Colon (tissue), 2 donors: ENCODE results near the gene RFX2.
"Not testable (repeated sequence)": the region's sequence is repeated elsewhere in the genome, so short reads cannot be mapped to it uniquely, and the experiment has no call there.

ENCODE experiments used
- FAIRE-seq: peaks from 2 replicates; lab custom pipeline; 2012; peaks lifted over from hg19 to GRCh38; lab: Jason Lieb, UNC
- donor health status: control.
- donor health status: control.

RFX2 gene

DNA sequence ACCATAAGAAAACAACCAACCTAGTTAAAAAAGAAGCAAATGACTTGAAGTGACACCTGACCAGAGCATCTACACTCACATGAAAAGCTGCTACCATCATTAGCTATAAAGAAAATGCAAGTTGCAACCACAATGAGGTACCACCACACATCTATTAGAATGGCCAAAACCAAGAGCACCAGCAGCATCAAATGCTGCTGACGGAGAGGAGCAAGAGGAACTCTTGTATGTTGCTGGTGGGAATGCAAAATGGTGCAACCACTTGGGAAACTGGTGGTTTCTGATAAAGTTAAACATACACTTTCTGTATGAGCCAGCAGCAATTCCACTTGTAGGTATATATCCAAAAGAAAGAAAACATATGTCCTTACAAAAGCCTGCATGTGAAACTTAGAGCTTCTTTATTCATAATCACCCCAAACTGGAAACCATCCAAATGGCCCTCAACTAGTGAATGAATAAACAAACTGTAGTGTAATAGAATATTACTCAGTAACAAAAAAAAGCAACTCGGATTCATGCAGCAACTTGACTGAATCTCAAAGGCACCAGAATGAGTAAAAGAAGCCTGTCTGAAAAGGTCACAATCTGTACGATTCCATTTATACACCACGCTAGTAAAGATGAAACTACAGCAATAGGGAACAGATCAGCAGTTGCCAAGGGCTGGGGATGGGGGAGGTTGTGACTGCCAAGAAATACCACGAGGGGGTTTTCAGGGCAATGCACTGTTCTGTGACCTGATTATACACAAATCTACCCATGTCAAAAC lies 71.5 kb downstream of the RFX2 start:
- no peak for FAIRE-seq

DNA sequence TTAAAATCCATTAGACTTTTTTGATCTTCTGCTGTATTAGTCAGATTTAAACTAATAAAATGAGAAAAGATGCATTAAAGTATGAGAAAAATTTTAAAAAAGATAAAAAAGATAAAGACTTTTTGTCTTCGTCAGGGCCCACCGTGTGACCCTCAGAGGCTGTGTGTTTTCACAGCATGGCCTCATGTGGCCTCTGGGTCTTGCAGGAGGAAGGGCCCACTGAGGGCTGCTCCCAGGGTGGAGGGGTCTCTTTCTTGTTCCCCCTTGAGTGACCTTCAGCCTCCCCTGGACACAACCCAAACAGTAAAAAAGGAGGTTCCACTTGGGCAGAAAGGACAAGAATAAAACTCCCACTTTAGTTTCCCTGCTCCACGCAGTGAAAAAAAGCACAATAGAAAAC lies 75.3 kb downstream of the RFX2 start:
- no peak for FAIRE-seq

DNA sequence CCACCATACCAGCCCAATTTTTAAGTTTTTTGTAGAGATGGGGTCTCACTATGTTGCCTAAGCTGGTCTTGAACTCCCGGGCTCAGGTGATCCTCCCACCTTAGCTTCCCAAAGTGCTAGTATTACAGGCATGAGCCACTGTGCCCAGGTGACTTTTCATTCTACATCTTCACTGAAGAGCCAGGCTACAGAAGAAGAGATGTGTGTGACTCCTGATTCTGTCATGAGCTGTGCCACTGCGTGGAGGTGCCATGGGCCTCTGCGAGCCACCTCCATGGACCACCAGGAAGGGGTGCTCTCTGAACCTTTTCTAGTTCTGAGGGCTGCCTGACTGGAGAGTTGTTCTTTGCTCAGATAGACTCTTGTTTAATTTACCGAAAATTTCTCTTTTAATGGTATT lies 75.8 kb downstream of the RFX2 start:
- no peak for FAIRE-seq

DNA sequence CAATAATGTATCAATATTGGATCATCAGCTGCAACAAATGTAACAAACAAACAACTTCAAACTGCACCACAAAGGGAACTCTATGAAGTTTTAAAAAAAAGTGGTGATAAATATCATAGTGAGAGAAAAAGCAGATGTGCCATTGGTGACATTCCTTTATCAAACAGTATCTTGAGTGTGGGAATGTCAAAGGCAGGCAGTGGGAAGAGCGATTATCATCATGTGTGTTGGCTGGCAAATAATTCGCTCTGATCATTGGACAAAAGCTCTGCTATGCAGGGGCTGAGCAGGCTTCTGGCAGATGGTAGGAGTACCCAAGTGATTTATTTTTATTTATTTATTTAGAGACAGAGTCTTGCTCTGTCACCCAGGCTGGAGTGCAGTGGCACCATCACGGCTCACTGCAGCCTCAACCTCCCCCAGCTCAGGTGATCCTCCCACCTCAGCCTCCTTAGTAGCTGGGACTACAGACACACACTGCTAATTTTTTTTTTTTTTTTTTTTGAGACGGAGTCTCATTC lies 76.5 kb downstream of the RFX2 start:
- no peak for FAIRE-seq

DNA sequence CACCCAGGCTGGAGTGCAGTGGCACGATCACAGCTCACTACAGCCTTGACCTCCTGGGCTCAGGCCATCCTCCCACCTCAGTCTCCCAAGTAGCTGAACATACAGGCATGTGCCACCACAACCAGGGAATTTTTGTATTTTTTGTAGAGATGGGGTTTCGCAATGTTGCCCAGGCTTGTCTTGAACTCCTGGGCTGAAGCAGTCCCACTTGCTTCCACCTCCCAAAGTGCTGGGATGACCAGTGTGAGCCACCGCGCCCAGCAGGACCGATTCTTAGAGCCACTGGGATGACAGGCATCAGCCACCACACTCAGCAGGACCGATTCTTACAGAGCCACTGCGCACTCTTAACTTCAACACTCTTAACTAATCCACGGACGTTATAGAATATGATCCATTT lies 77.5 kb downstream of the RFX2 start:
- no peak for FAIRE-seq

DNA sequence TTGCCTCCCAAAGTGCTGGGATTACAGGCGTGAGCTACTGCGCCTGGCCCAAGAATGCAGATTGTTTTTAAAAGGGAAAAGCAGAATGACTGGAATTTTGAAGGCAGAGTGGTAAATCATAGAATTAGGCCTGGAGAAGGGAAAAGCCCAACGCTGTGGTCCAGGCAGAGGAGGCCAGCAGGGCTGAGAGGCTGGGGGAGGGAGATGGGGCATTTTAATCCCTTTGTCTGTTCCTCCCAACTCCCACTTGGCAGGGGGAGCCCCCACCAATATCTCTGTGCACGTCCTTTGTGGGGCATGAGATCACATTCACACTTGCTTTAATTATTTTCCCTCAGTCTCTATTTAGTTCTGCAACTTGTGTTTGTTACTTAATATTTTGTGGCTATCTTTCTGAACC lies 77.9 kb downstream of the RFX2 start:
- FAIRE-seq = no peak

DNA sequence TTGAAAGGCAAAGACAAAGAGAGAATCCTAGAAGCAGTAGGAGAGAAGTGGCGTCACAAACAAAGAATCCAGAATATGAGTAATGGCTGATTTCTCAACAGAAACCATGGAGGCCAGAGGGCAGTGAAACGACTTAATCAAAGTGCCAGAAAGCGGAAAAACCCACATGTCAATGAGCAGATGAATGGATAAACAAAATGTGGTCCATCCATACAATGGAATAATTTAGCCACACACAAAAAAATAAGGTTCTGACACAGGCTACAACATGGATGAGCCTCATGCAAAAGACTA lies 80.1 kb downstream of the RFX2 start:
- no peak for FAIRE-seq

DNA sequence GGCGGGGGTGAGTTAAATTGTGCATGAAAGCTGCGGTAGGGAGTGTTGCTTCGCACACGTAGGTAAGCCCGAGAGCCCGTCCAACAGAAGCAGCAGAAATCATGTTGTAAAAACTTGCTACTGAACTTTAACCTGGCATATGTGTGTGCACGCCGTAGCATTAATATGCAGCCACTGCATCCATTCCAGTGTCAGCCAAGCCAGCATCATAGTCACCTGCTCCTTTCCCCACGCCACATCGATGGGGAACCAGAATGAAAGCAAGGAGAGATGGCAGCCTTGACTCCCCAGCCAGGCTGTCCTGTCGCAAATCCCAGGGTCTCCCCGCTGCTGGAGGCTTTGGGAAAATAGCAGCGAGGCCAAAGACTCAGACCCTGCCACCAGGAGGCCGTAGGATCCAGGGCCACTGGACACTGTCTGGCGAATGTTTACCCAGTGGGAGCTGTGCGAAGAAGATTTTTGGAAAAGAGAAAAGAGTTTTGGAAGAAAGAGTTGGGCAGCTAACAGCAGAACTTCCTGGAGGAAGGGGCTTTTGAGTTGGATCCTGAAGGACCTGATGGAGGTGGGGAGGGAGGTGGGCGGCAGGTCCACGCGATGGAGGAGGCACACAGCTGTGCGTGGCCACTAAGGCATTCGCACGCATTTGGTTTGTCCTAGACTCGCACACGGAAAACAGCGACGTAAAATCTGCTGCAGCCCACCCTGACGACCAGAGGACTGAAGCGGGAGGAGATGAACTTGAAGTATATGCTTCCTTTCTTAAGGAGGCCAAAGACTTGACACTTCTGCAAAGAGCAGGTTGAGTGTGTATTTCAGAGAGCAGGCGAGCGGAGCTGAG lies 83.7 kb downstream of the RFX2 start:
- FAIRE-seq = no peak

DNA sequence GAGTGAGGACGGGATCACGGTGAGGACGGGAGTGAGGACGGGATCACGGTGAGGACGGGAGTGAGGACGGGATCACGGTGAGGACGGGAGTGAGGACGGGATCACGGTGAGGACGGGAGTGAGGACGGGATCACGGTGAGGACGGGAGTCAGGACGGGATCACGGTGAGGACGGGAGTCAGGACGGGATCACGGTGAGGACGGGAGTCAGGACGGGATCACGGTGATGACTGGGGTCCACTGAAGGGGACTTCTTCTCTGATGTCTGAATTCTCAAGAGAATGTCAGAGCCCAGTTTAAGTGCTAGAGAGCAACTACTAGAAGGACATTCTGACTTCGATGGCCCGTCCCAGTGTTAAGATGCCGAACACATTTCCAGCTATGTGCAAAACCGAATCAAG lies 85.5 kb downstream of the RFX2 start:
- not testable (repeated sequence) for FAIRE-seq

DNA sequence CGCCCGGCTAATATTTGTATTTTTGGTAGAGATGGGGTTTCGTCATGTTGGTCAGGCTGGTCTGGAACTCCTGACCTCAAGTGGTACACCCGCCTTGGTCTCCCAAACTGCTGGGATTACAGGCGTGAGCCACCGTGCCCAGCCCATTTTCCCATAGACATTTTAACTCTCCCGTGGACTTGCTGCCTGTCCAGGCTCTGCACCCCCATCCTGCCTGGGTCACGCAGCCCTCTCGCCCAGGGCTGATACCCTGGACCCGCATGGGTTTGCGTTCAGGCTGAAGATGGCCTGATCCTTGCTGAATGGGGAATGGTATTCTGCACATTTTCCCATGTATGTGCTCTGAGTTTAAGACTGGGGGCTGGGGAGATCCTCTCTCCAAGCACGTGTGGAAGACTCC lies 86.4 kb downstream of the RFX2 start:
- no peak for FAIRE-seq

DNA sequence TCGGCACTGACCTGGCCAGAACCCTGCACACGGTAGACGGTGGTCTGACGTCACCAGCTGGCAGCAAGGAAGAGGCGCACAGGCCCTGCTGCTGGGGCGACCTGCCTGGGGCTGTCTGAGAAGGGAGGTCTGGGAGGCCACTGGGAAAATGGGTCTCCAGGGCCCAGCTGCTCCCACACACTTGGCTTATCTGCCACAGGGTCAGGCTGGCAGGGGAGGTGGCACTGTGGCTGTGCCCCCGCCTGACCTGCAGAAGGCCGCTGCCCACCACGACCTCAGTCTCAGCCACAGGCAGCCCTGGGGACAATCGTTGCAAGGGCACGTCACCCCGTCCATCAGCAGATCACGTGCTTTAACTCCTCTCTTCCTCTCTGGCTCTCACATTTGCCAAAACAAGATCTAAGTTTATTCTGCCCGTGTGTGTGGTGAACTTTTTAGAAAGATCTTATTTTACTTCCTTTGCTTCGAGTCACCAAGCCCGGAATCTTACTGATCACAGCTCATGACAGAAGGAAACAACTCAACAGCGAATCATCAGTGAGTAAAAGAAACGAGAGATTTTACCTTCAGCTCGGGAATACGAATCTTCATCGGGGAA lies 87.1 kb downstream of the RFX2 start:
- FAIRE-seq = no peak

DNA sequence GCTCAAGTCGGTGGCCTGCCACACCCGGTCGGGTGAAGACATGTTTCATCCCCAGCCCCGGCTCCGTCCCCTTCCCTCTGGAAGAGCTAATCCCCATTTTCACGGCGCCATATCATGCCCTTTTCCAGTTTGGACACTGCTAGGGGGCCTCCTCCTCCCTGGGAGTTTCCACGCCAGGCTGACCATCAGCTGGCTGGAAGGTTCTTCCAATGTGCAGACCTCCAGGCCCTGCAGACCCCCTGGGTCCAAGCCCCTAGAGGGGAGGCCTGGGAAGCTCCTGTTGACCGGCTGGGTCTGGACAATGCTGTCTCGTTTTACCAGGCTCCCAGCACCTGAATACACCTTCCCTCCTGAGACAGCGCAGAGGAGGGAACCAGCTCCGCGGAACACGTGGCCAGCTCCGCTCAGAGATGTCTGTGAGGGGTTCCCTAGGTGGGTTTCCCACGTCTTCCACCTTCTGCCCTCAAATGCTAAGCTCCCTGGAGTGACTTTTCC lies 87.7 kb downstream of the RFX2 start:
- FAIRE-seq = no peak

DNA sequence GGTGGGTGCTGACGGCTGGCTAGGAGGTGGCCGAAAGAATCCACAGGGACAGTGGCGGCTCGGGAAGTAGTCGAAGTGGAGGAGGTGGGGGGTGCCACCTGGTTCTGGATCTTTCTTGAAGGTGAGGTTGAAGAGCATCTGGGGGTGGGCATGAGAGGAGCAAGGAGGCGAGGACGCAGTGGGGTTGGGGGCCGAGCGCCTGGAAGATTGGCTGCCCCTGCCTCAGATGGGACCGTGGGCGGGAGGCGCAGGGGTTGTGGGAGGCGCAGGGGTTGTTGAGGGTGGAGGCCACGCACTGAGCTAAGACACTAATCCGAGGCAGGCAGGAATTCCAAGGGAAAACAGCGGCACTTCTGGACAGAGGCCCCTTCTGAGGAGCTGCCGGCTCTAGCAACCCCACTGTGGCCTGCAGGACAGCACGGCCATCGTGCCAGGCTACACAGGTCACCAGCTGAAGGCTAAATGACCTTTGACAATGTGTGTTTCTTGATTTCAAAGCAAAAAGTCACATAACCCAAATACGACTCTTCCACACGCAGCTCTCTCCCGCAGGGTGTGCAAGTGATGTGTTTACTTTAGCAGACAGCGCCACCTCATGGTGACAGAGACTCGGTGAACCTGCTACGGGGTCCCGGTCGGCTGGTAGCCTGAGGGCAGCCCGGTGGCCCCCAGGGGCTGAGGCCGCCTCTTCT lies 88.3 kb downstream of the RFX2 start:
- FAIRE-seq = no peak

DNA sequence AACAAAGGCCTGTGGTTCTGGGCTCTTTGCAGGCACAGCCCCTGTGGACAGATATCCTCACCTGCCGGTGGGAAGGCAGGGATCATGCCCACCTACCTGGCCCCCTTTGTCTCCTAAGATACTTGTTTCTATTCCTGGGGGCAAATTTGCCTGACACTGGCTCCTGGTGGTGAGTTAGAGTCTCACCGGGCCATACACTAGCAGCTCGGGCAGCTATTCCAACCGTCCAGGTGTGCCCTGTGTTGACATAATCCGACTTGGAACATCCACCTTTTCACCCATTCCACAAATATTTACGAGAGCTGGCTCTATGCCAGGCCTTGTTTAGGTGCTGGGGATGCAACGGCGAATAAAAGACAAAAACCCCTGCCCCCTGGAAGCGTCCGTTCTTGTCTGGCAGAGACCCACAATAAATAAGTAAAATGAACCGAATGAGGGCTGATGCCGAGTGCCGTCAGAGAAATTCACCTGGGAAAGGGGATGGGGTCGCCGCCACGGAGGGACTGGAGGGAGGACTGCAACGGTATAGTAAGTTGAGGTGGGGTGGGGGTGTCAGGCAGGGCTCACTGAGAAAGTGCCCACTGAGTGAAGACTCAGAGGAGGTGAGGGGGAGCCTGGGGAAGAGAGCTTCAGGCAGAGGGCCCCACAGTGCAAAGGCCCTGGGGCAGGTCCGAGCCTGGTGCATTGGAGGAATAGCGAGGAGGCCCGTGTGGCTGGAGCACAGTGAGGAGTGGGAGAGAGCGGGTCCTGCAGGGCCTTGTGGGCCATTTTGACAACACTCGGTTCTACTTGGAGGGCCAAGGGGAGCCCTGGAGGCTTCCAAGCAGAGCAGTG lies 89.1 kb downstream of the RFX2 start:
- no peak for FAIRE-seq

DNA sequence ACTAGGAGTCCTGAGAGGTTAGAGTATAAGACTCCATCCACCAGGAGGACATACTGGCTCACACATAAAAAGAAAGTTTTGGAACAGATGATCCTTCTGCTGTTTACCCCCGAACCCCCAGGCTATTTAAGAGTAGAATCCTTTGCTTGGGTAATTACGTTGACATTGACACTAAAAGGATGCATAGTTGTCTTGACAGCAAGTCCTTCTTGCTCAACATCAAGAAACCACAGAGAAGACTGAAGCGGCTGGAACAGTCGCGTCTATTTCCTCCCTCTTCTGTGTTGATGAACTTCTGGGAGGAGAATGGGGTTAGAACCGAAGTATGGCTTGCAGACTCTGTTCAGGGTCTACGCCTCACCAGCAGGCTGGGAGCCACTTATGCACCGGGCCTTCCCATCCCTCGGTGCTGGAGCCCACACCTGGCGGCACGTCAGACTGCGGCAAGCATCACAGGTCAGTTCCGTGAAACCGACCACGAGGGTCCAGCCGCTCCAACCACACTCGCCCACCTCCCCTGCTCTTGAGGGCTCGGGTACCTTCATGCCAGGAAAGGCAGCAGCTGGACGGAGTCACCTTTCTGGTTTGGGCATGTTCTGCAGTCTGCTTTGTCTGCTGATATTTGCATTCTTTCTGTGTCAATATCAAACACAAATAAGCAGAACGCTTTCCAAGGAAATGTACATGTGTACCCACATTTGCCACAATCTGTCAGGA lies 90.0 kb downstream of the RFX2 start:
- FAIRE-seq = no peak

DNA sequence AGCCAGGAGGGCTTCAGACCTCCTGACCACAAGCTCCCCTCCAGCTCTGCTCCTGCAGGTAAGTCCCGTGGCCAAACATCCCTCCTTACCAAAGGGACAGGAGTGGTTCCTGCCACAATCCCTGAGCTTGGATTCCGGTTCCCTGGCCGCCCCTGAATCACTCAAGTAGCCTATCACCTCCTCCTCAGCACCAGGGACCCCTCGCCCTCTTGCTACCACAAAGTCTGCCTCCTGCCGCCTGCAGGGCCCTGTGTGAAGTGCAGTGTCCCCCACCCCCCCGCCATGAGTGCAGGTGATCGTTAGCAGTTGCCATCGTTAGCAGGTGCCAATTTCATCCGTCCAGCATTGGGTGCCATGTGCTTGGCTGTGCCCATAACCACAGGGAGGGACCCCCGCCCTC lies 91.5 kb downstream of the RFX2 start:
- FAIRE-seq = no peak

DNA sequence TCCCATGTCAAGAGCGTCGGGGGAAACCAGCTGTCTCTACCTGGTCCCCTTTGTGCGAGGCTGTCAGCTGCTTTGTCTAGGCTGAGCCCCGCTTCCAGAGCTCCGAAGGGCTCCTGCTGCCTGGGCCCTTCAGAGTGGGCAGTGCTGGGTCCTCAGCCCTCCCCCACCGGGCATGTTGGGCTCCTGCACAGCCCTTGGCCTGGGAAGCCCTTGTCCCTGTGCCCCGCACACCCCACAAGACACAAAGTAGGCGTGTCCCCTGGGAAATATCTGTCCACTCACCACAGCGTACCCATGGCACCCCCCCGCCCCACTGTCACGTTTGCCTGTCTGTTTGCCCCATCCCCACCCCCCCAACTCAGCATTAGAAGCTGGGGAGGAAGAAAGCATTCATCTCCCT lies 92.7 kb downstream of the RFX2 start:
- no peak for FAIRE-seq

DNA sequence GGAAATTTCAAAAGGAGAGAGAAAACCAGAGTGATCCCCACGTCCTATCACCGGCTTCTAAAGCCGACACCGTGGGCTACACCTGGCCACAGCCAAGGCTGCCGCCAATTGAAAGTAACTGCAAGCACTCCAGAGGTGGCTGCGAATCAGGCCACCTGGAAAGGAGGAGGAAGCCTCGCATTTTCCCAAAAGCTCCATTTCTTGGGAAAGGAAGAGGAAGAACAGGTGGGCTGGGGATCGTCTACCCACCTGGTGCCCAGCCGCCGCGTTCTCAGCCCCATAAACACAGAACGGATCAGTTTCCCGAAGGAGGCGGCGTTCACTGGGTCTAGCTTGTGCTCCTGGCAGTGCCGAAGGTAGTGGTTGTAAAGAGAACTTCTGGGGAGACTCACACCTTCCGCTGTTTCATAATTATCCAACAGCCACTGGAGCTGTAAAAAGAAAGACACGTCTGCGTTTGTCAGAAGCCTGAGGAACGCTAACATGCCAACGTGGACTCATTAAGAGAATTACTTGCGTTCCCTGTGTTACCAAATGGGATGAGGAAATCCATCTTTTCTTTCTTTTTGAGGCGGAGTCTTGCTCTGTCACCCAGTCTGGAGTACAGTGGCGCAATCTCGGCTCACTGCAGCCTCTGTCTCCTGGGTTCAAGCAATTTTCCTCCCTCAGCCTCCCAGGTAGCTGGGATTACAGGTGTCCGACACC lies 94.3 kb downstream of the RFX2 start:
- FAIRE-seq = no peak

DNA sequence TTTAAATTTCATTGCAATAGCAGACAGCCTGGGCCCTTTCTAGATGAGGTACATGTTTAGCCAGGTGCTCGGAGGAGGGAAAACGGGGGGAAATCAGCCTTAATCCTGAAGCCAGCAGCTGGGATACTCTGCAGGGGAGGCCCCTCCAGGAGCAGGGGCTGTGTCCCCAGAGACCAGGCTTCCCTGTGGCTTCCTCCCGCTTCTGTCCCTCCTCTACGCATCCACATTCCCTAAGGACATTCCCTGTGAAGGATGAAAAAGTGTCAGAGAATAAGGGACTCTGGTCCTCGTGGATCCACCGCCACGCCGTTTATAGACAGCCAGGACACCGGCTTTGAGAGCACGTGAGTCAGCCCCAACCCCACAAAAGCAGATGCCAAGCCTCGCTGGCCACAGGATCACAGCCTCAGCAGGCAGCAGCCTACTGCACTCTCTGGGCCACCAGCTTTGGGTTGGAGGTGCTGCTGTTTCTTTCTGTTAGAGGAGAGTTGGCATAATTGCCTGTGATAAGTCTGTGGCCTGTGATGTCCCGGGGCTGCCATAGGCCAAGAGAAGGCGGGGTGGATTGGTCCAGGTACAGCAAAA lies 95.7 kb downstream of the RFX2 start:
- no peak for FAIRE-seq
